HCT116 (cell line): Measurements from ENCODE around the gene STC2. TPM values are rescaled to one million over a fixed set of nuclear protein-coding genes. Genes with fewer than 3 reads are reported as not detected.

Experiments
- ATAC-seq: fragments of 200-7000 bp; cut with Tn5 transposase; 2 replicates; pipeline ENCODE4 v1.9.1; 2020; ENCODE audit warnings: mild to moderate bottlenecking, moderate library complexity
- BruUV-seq: library from RNA; stranded (reverse); fragments of 400-500 nt; replicated peaks from 2 replicates; lab custom pipeline; 2021; lab: Mats Ljungman, UMichigan
- CTCF ChIA-PET: fragments of 300-600 bp; sonication (Branson Sonifier 250); formaldehyde crosslinking; loops from one replicate; lab custom pipeline; 2021; ENCODE audit warnings: antibody characterized with exemption; lab: Charles Lee
- POLR2A ChIA-PET: fragments of 300-600, 350-600 bp; sonication (Branson Sonifier 250); formaldehyde crosslinking; loops from one replicate; lab custom pipeline; 2021; ENCODE audit warnings: antibody characterized with exemption; lab: Charles Lee
- RAD21 ChIA-PET, 2 experiments: fragments of 300-600 bp; sonication (Branson Sonifier 250); formaldehyde crosslinking; loops; one replicate each; lab custom pipeline; 2023; ENCODE audit warnings: low total read pairs in 2 of 2; ENCODE audit not compliant: uncharacterized antibody in 2 of 2, unreplicated experiment in 2 of 2, low non-redundant PET in 1 of 2; lab: Charles Lee
- DNase-seq: peaks from one replicate; pipeline ENCODE4 v3.0.0-alpha.2; 2010; ENCODE audit warnings: low read depth, low spot score
- H2AFZ ChIP-seq: fragments of 200-600 bp; shearing (Covaris generic), sonication (generic); 2 replicates; pipeline ENCODE4 v1.6.1; 2017; ENCODE audit warnings: low read depth, mixed run types, mixed read lengths, antibody characterized with exemption, low read length; ENCODE audit not compliant: poor library complexity, severe bottlenecking
- H3K27ac ChIP-seq: 2 replicates; pipeline ENCODE4 v1.5.1; 2012; ENCODE audit warnings: low read depth, low read length
- H3K27me3 ChIP-seq: fragments of 200-600 bp; sonication (generic); 2 replicates; pipeline ENCODE4 v1.6.1; 2016; ENCODE audit warnings: mixed run types, low read length, mixed read lengths; ENCODE audit not compliant: insufficient read depth
- H3K36me3 ChIP-seq, 2 experiments: fragments of 200-500 bp in 1 of 2; fragments of 200-600 bp in 1 of 2; sonication (Bioruptor generic) in 1 of 2; sonication (generic) in 1 of 2; 2 replicates each; pipeline versions ENCODE4 v1.5.1 to v1.6.1; 2014 to 2016; ENCODE audit warnings: low read length in 2 of 2, inconsistent platforms in 1 of 2, mixed read lengths in 1 of 2, mixed run types in 1 of 2; ENCODE audit not compliant: insufficient read depth in 2 of 2, control insufficient read depth in 1 of 2
- H3K4me1 ChIP-seq, 2 experiments: fragments of 200-600 bp in 1 of 2; sonication (generic) in 1 of 2; 2 replicates each; pipeline versions ENCODE4 v1.5.1 to v1.6.1; 2012 to 2017; ENCODE audit warnings: low read length in 2 of 2, inconsistent platforms in 1 of 2, mild to moderate bottlenecking in 1 of 2, mixed read lengths in 1 of 2, mixed run types in 1 of 2, moderate library complexity in 1 of 2; ENCODE audit not compliant: insufficient read depth in 2 of 2, control insufficient read depth in 1 of 2
- H3K4me2 ChIP-seq: fragments of 200-600 bp; sonication (generic); 2 replicates; pipeline ENCODE4 v1.6.1; 2017; ENCODE audit warnings: mixed run types, low read length, mixed read lengths
- H3K4me3 ChIP-seq, 2 experiments: fragments of 200-600 bp in 1 of 2; sonication (generic) in 1 of 2; replicated peaks in 1 of 2; 2 replicates each; pipeline ENCODE4 v1.5.1; 2011 to 2016; ENCODE audit warnings: low read length in 2 of 2, control low read depth in 1 of 2, low read depth in 1 of 2, mild to moderate bottlenecking in 1 of 2, mixed read lengths in 1 of 2, mixed run types in 1 of 2
- H3K79me2 ChIP-seq: fragments of 200-600 bp; sonication (generic); 2 replicates; pipeline ENCODE4 v1.6.1; 2017; ENCODE audit warnings: mild to moderate bottlenecking, mixed run types, low read length, moderate library complexity, mixed read lengths; ENCODE audit not compliant: insufficient read depth
- H3K9ac ChIP-seq: fragments of 200-600 bp; sonication (generic); 2 replicates; pipeline ENCODE4 v1.6.1; 2016; ENCODE audit warnings: low read length, mixed read lengths
- H3K9me2 ChIP-seq: fragments of 200-600 bp; sonication (generic), shearing (Covaris generic); 2 replicates; pipeline ENCODE4 v1.6.1; 2017; ENCODE audit warnings: mixed run types, mild to moderate bottlenecking, moderate library complexity; ENCODE audit not compliant: insufficient read depth
- H3K9me3 ChIP-seq, 2 experiments: fragments of 200-500 bp in 1 of 2; fragments of 200-600 bp in 1 of 2; sonication (Bioruptor generic) in 1 of 2; sonication (generic) in 1 of 2; 2 replicates each; pipeline ENCODE4 v1.6.1; 2014 to 2017; ENCODE audit warnings: low read length in 2 of 2, mixed read lengths in 2 of 2, inconsistent platforms in 1 of 2, low read depth in 1 of 2, mild to moderate bottlenecking in 1 of 2, mixed run types in 1 of 2, moderate library complexity in 1 of 2; ENCODE audit not compliant: control insufficient read depth in 1 of 2, insufficient read depth in 1 of 2
- H4K20me1 ChIP-seq: fragments of 200-600 bp; sonication (generic), shearing (Covaris generic); 2 replicates; pipeline ENCODE4 v1.6.1; 2017; ENCODE audit warnings: mixed run types, mild to moderate bottlenecking, moderate library complexity; ENCODE audit not compliant: insufficient read depth
- ATF3 ChIP-seq: IDR thresholded peaks from 2 replicates; pipeline ENCODE4 v1.6.1; 2012
- CTCF ChIP-seq, 3 experiments: fragments of 200-600 bp in 1 of 3; sonication (generic) in 1 of 3; IDR thresholded peaks in 2 of 3; conservative IDR thresholded peaks in 1 of 3; 2 replicates each; pipeline ENCODE4 v1.5.1; 2012 to 2017; ENCODE audit warnings: low read depth in 2 of 3, low read length in 2 of 3, antibody characterized with exemption in 1 of 3, borderline replicate concordance in 1 of 3, control low read depth in 1 of 3, mild to moderate bottlenecking in 1 of 3, mixed read lengths in 1 of 3, mixed run types in 1 of 3, moderate library complexity in 1 of 3; ENCODE audit not compliant: insufficient read depth in 1 of 3
- EZH2 ChIP-seq: fragments of 200-600 bp; sonication (generic); IDR thresholded peaks from 2 replicates; pipeline ENCODE4 v1.6.1; 2017; ENCODE audit warnings: antibody characterized with exemption, mixed run types
- POLR2A ChIP-seq: IDR thresholded peaks from 2 replicates; pipeline ENCODE4 v1.7.0; 2011; ENCODE audit warnings: borderline replicate concordance; ENCODE audit not compliant: insufficient read depth, insufficient read length; ENCODE audit errors: extremely low read depth
- POLR2AphosphoS5 ChIP-seq: IDR thresholded peaks from 2 replicates; pipeline ENCODE4 v1.6.1; 2011; ENCODE audit warnings: mild to moderate bottlenecking, low read depth, low read length, moderate library complexity
- RAD21 ChIP-seq: IDR thresholded peaks from 2 replicates; pipeline ENCODE4 v1.6.1; 2012; ENCODE audit warnings: low read depth, mild to moderate bottlenecking
- REST ChIP-seq: IDR thresholded peaks from 2 replicates; pipeline ENCODE4 v1.6.1; 2012; ENCODE audit warnings: low read depth
- SIN3A ChIP-seq: IDR thresholded peaks from 2 replicates; pipeline ENCODE4 v1.6.1; 2012; ENCODE audit warnings: low read depth
- SP1 ChIP-seq: IDR thresholded peaks from 2 replicates; pipeline ENCODE4 v1.6.1; 2012; ENCODE audit warnings: low read depth
- ZBTB33 ChIP-seq: IDR thresholded peaks from 2 replicates; pipeline ENCODE4 v1.6.1; 2011; ENCODE audit warnings: mild to moderate bottlenecking, low read length, moderate library complexity; ENCODE audit not compliant: insufficient replicate concordance; ENCODE audit errors: extremely low read depth
- ZFX ChIP-seq: fragments of 450-650 bp; IDR thresholded peaks from 2 replicates; pipeline ENCODE4 v1.6.1; 2017
- ZNF274 ChIP-seq: fragments of 200-500 bp; sonication (Bioruptor generic); IDR thresholded peaks from 2 replicates; pipeline ENCODE4 v1.6.1; 2014; ENCODE audit warnings: mild to moderate bottlenecking, low read depth, low read length, inconsistent platforms
- intact Hi-C: fragments of 100-400 bp; cut with micrococcal nuclease; formaldehyde crosslinking; loops from 2 replicates; pipeline ENCODE4 v1.10.0; 2022
- total RNA-seq: library from RNA; stranded (reverse); gene quantifications from one replicate; pipeline ENCODE4 v1.2.1, GENCODE V29; 2021; ENCODE audit not compliant: unreplicated experiment

STC2 gene
- total RNA-seq, 1 experiment from 2014 or later, result 97.3 TPM

GRCh38 chr5:173281910-173282309 lies 46.3 kb downstream of the STC2 start:
- Histone ChIP-seq H3K9ac (no peak overlapping the region), H3K27ac (no peak overlapping the region), H3K4me3 (no peak overlapping the region), H3K4me2 (no peak overlapping the region), H4K20me1 (no peaks in the 10 kb centered on the region), H3K79me2 (no peaks in the 10 kb centered on the region), H3K9me3 (no peaks in the 10 kb centered on the region), H2AFZ (no peak overlapping the region), H3K9me2 (no peaks in the 10 kb centered on the region), H3K36me3 (no peaks in the 10 kb centered on the region), H3K4me1 (peaks cover 8 to 13% of the 10 kb centered on the region in 2 experiments), H3K27me3 (no peaks in the 10 kb centered on the region)
- RAD21 ChIA-PET, result interaction anchor here (0.5 to 0.7 kb wide), 4 partner anchors 107 to 298 kb away, joined by 3 to 4 read pairs (median 4); no protein-coding TSS in a partner anchor
- ATAC-seq (0 out of 2 replicates have a peak, but pooled peaks have one; percentile 33), DNase-seq (no peak)
- CTCF ChIA-PET, result interaction anchor here (0.7 to 1.5 kb wide), 5 partner anchors 11 to 567 kb away, joined by 3 to 6 read pairs (median 4); partner anchors contain the start of gene ATP6V0E1
- TF ChIP-seq POLR2A (no peak), ZFX (no peak), SP1 (no peak), POLR2AphosphoS5 (no peak), CTCF (IDR thresholded peaks at IDR 0.05 in 2 of 3, conservative IDR thresholded peaks at IDR 0.05 in 1 of 3; ENCODE audit: borderline replicate concordance in 1 of 3, insufficient read depth in 1 of 3, low read depth in 2 of 3, low read length in 2 of 3) (peak; percentile 45 to 55 (median 51); a peak in 5 of 6 replicates), EZH2 (no peak), ZBTB33 (no peak), SIN3A (no peak), ZNF274 (no peak), RAD21 (peak; percentile 73), REST (no peak), ATF3 (no peak)
- intact Hi-C loops, result loop anchor here (1.0 to 2.0 kb wide), 3 partner anchors 116 to 575 kb away; no protein-coding TSS in a partner anchor
- POLR2A ChIA-PET, result interaction anchor here (1.0 kb wide), 1 partner anchor 575 kb away, joined by 3 read pairs; no protein-coding TSS in a partner anchor
- no TSS peak for BruUV-seq
